Motor neuron (in vitro differentiated cells): ENCODE results near the gene PLA2G4B. TPM values are rescaled to one million over a fixed set of nuclear protein-coding genes. Genes with fewer than 3 reads are reported as not detected.
"Not testable (repeated sequence)": the region's sequence is repeated elsewhere in the genome, so short reads cannot be mapped to it uniquely, and the experiment has no call there.

Experiments
- ATAC-seq, 8 experiments: fragments of 200-7000 bp; cut with Tn5 transposase; replicated peaks in 6 of 8; 2 replicates each; pipeline ENCODE4 v1.8.0; 2021; ENCODE audit warnings: mild to moderate bottlenecking in 8 of 8, moderate library complexity in 8 of 8
- H3K27ac ChIP-seq, 2 donors: fragments of 250-450 bp; sonication (Bioruptor Pico); 2 replicates each; pipeline ENCODE4 v1.9.0; 2021; ENCODE audit warnings: antibody characterized with exemption in 2 of 2, mild to moderate bottlenecking in 2 of 2, moderate library complexity in 1 of 2
- H3K4me1 ChIP-seq, 2 donors: fragments of 250-450 bp; sonication (Bioruptor Pico); replicated peaks in 1 of 2; 2 replicates each; pipeline ENCODE4 v1.6.1; 2021; ENCODE audit warnings: antibody characterized with exemption in 2 of 2, mild to moderate bottlenecking in 2 of 2, moderate library complexity in 1 of 2
- H3K4me3 ChIP-seq, 5 donors: fragments of 250-450 bp; sonication (Bioruptor Pico); 2 replicates each; pipeline ENCODE4 v1.9.0; 2021; ENCODE audit warnings: antibody characterized with exemption in 5 of 5, mild to moderate bottlenecking in 5 of 5, moderate library complexity in 4 of 5
- WGBS, 10 experiments: fragments of 450-650 bp; shearing (Covaris generic); methylation state at CpG; one replicate each; pipeline ENCODE4 v1.0.0; 2022; 5-methylcytosine and 5-hydroxymethylcytosine counted together
- in situ Hi-C, 9 experiments: fragments of 400-800 bp; cut with MboI; loops; one replicate each; pipeline ENCODE4 v1.15.0; 2021; ENCODE audit warnings: low sequenced_read_pairs in 9 of 9, low pct_unique_long_range_greater_than_20kb in 2 of 9; ENCODE audit not compliant: unreplicated experiment in 9 of 9
- total RNA-seq, 8 experiments: library from RNA; unstranded; fragments of 300-600 nt; gene quantifications; 2 replicates each; pipeline versions ENCODE4 v1.2.3 to v1.2.4, GENCODE V29; 2022

PLA2G4B gene
- total RNA-seq, 8 experiments from 2014 or later, result 1.1 to 7.7 (median 3.6) TPM

DNA sequence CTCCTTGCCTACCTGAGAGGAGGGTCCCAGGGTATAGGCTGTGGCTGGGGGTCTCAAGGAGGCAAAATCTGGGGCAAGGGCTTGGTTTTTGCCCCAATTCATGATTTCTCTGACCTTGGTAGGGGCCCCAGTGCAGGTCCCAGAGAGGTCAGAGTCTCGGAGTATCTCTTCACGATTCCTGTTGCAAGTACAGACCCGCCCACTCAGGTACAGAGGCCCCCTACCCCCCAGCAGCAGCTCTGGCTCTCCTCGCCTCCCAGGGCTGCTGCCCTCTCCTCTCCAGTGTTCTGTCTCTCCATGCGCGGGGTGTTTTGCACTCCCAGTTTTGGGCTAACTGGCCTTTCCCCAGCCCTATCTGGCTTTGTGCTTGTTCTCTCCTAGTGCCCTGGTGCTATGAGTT lies 16.2 kb upstream of the PLA2G4B start:
- no peak overlapping the region for H3K27ac ChIP-seq
- no peak for ATAC-seq
- in situ Hi-C loops, result loop anchor here in 4 of 9 experiments (25.0 kb wide), 1 partner anchor 260 kb away; the partner anchor contains the start of gene TYRO3 (in 4 of the 4)
- H3K4me3 ChIP-seq, result no peak overlapping the region
- no peaks in the 10 kb centered on the region for H3K4me1 ChIP-seq
- 100% methylated on average over 1 to 4 of the region's 6 CpGs; no CpG with 5 or more reads in 7 of the 10 experiments for WGBS, 10 experiments

DNA sequence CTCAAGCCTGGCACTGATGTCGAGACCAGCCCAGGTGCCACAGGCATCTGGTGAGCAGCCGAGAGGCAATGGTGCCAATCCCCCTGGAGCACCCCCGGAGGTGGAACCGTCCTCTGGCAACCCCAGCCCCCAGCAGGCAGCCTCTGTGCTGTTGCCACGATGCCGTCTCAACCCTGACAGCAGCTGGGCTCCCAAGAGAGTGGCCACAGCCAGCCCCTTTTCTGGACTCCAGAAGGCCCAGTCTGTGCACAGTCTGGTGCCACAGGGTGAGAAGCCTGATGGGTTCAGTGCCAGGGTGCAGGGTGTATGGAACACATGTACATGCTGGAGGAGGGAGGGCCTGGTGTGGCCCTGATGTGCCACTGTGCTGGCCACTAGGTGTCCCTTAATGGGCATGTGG lies 15.7 kb upstream of the PLA2G4B start:
- ATAC-seq, result no peak
- WGBS, 10 experiments, result 60 to 80% methylated on average over 2 of the region's 6 CpGs; no CpG with 5 or more reads in 8 of the 10 experiments
- H3K4me3 ChIP-seq, result no peak overlapping the region
- in situ Hi-C loops, result loop anchor here in 4 of 9 experiments (25.0 kb wide), 1 partner anchor 261 kb away; the partner anchor contains the start of gene TYRO3 (in 4 of the 4)
- H3K4me1 ChIP-seq, result no peaks in the 10 kb centered on the region
- H3K27ac ChIP-seq, result no peak overlapping the region

DNA sequence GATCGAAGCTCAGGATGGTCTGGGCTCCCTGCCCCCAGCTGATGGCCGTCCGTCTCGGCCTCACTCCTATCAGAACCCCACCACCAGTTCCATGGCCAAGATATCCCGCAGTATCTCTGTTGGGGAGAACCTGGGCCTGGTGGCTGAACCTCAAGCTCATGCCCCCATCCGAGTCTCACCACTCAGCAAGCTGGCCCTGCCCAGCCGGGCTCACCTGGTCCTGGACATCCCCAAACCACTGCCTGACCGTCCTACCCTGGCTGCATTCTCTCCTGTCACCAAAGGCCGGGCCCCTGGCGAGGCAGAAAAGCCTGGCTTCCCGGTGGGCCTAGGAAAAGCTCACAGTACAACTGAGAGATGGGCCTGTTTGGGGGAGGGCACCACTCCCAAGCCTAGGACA lies 15.1 kb upstream of the PLA2G4B start:
- in situ Hi-C loops, result loop anchor here in 4 of 9 experiments (25.0 kb wide), 1 partner anchor 261 kb away; the partner anchor contains the start of gene TYRO3 (in 4 of the 4)
- H3K4me3 ChIP-seq, result no peak overlapping the region
- H3K4me1 ChIP-seq, result no peaks in the 10 kb centered on the region
- WGBS, 10 experiments, result 85 to 100% methylated on average over 1 to 9 of the region's 11 CpGs; no CpG with 5 or more reads in 8 of the 10 experiments
- ATAC-seq, result no peak
- no peak overlapping the region for H3K27ac ChIP-seq

DNA sequence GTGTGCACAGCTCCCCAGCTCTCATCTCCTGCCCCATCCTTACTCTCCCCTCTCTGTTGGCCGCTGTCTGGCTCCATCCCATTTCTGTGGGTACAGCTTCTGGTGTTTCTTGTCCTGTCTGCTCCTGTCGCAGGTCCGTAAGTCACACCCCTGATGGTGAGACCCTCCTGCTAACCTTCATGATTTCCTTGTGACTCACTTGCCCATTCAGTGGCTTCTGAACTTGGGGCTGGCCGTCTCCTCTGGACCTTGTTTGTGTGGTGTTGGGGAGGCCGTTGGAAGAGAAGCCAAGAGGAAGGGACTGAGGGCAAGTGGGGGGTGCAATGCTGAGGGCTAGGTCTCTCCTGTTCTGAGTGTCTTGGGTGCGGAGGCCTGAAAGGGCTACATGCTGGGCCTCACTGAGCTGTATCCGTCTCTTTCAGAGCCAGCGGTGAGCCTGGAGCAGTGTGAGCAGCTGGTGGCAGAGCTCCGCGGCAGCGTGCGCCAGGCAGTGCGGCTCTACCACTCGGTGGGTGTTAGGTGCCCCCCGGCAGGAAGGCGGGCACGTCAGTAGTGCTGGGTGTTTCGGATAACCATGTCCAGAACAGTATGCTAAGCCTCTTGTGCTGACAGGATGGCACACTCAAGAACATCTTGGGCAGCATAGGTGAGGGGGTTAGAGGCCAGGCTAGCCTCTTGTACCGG lies 14.4 kb upstream of the PLA2G4B start:
- WGBS, 10 experiments, result 88 to 100% (median 97%) methylated on average over 1 to 10 of the region's 19 CpGs; no CpG with 5 or more reads in 6 of the 10 experiments
- no peak overlapping the region for H3K4me3 ChIP-seq
- H3K4me1 ChIP-seq, result peaks cover 5 to 6% of the 10 kb centered on the region in 2 donors
- H3K27ac ChIP-seq, result no peak overlapping the region
- in situ Hi-C loops, result loop anchor here in 4 of 9 experiments (25.0 kb wide), 1 partner anchor 262 kb away; the partner anchor contains the start of gene TYRO3 (in 4 of the 4)
- ATAC-seq, result no peak

DNA sequence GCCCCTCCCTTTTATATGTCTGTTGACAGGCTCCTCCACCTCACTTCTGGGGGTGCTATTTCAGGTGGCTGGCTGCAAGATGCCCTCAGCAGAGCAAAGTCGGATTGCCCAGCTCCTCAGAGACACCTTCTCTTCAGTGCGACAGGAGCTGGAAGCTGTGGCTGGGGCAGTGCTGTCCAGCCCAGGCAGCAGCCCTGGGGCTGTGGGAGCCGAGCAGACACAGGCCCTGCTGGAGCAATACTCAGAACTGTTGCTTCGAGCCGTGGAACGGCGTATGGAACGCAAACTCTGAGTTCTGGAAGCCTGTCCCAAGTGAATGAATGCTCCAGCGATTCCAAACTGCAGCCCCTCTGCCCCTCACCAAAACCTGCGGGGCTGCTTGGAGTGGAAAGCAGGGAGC lies 13.5 kb upstream of the PLA2G4B start:
- no peak overlapping the region for H3K27ac ChIP-seq
- H3K4me3 ChIP-seq, result no peak overlapping the region
- H3K4me1 ChIP-seq, result peaks cover 7 to 10% of the 10 kb centered on the region in 2 donors
- 70 to 100% (median 88%) methylated on average over 1 to 8 of the region's 10 CpGs; no CpG with 5 or more reads in 3 of the 10 experiments for WGBS, 10 experiments
- no peak for ATAC-seq
- in situ Hi-C loops, result no loop called here

DNA sequence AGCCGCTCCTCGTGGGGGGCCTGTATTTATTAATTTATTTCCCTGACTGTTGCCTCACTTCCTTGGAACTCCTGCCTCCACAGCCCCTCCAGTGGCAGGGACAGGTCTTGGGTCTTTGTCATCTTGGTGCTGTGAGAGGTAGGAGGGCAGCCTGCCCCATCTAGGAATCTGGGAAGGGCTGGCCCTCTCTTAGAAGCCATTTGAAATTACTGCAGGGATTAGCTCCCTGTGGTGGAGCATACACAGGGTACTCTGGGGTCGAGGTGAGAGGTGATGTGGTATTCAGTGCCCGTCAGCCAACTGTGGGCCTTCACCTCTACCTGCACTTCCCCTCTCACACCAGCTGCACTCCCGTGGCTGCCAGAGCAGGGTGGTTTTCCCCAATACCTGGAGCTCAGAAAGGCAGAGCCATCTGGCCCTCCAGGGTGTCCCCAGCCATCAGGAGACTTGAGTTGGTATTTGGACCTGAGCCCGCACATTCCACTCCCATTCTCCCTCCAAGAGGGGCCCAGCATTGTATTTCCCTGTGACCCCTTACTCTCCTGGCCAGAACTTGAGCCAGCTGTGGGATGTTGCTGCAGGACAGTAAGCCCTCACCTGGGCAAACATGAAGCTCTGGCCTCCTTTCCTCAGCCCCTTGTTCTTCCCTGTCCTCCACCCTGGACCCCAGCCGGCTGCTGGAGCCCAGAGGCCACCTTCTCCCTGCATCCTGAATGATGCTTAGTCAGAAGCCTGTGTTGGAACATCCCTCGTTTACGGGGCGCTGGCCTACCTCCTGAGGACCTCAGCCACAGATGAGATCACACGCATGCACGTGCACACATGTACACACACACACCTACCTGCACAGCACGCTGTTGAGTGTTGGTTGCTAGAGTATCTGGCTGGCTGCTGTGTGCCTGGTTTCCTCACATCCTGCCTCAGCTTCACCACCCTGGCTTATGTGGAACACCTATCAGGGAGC lies 12.8 kb upstream of the PLA2G4B start:
- Histone ChIP-seq H3K27ac (no peak overlapping the region), H3K4me1 (peaks cover 7 to 10% of the 10 kb centered on the region in 2 donors), H3K4me3 (no peak overlapping the region)
- 60 to 88% (median 70%) methylated on average over 2 to 8 of the region's 13 CpGs; no CpG with 5 or more reads in 2 of the 10 experiments for WGBS, 10 experiments
- in situ Hi-C loops, result no loop called here
- ATAC-seq, result no peak

DNA sequence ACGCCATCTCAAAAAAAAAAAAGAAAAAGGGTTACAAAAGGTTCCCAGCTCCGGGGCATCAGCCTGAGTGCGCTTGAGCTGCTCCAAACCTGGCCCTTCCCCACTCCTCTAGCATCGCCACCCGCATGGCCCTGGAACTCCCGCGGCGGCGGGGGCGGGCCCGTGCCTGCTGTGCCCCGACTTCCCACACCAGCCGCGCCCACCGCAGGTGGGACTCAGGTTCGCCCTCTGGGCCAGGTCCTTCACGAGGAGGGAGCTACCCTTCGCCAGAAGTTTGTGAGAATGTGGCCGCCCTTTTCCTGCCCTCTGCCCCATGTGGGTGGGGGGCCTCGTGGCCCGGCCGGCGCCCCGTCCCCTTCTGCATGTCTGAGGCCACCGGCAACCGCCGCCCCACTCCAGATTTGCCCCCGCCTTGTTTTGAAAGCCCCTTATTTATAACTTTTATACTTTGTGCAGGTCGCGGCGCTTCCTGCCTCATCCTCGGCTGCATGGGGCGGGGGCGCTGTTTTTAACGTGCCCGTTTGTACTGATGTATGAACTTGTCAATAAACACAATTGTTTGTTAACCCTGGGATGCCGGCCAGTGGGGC lies 11.3 kb upstream of the PLA2G4B start:
- Histone ChIP-seq H3K4me3 (peak overlapping the region; percentile 56 to 99 (median 73)), H3K4me1 (peaks cover 7 to 10% of the 10 kb centered on the region in 2 donors), H3K27ac (no peak overlapping the region)
- in situ Hi-C loops, result no loop called here
- 0 to 20% (median 10%) methylated on average over 1 to 7 of the region's 37 CpGs; no CpG with 5 or more reads in 7 of the 10 experiments for WGBS, 10 experiments
- peak in 5 of 8 experiments; percentile 1 to 16 (median 3) for ATAC-seq

DNA sequence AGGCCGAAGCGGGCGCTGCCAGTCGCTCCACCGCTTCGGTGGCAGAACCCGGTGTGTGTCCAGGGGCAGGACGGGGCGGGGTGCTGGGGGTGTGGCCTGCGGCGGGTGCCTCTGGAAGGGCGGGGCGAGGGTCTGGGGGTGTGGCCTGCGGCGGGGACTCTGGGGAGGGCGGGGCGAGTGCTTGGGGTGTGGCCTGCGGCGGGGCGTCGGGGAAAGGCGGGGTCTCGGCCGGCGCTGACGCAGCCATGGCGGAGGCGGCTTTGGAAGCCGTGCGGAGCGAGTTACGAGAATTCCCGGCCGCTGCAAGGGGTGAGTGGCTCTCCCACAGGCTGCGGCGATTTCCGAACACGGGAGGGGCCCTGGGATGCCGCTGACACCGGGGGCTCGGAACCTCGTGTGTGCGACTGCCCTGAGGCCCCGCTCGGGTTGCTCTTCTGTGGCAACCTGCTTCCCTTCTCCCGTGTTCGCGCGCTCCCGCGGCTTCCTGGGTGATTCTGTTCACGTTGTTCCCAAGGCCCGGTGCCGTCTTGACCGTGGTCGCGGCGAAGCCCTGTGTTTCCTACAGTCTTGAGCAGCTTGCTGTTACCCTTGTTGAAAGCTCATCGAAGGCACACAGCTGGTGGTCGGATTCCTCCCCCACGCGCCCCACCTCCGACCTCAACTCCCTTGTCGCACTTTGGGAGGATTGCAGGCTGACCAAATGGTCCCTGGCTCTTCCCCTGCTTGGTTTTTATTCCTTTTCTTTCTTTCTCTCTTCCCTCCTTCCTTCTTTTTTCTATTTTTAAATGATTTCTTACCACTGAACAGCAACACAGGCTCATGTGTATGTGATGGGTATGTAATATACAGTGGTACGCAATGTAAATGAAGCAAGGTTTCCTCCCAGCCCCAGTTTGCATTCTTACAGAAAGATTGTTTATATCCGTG lies 10.5 kb upstream of the PLA2G4B start, which contains the start of gene JMJD7:
JMJD7 (plus strand) TSS at position 213 of the 927 bp plus-strand sequence; CDS start at position 246, 33 bp downstream.
- H3K4me1 ChIP-seq, result peaks cover 7 to 10% of the 10 kb centered on the region in 2 donors
- in situ Hi-C loops, result no loop called here
- peak; percentile 73 to 89 (median 86) for ATAC-seq
- peak within 1 kb of the TSS; percentile 56 to 99 (median 73) for H3K4me3 ChIP-seq
- 0 to 19% (median 0%) methylated on average over 1 to 5 of the region's 66 CpGs for WGBS, 10 experiments
- peak within 1 kb of the TSS; percentile 68 to 78 for H3K27ac ChIP-seq

DNA sequence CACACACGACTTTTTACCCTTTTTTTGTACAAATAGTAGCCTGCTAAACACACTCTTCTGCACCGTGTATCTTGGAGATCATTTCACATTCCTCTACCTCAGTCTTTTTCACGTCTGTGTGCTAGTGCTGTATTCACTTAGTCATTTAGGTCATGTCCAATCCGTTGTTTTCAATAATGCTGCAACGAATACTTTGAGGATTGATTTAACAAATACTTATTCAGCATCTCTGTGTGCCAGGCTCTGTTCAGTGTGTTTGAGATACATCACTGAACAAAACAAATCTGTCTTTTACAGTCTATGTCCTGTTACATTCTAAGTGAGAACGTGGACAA lies 9.9 kb upstream of the PLA2G4B start:
- Histone ChIP-seq H3K27ac (no peak overlapping the region), H3K4me1 (peaks cover 7 to 10% of the 10 kb centered on the region in 2 donors), H3K4me3 (peak overlapping the region; percentile 56 to 99 (median 73))
- in situ Hi-C loops, result no loop called here
- 0 to 17% (median 8%) methylated on average over 3 to 6 of the region's 6 CpGs; no CpG with 5 or more reads in 1 of the 10 experiments for WGBS, 10 experiments
- peak in 1 of 8 experiments; percentile 2 for ATAC-seq

DNA sequence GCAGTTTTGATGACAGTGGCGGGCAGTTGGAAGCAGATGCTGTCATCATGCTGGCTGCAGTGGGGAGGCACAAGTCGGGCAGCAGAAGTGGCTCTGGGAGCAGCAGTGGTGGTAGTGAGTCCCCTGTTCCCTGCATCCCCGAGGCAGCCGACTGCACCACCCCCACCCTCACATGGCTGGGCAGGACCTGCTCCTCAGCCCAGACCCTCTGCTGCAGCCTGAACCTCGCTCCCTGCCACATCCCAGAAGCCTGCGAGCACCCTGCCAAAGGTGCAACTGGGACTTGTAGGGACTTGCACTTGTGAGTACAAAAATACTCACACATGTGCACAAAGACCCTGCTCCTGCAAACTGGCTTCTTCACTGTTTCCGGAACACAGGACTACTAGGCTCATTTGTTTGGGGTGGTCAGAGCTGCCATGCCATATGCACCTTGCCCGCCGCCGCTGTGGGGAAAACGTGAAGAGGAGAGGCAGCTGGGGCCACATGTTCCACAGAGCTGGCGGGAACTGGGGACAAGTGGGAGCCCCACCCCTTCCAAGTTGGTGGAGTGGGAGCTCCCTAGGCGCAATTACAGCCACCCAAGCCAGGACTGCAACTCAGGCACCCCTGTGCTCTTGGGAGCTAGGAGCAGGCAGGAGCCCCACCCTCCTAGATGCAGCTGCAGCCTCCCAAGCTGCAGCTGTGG lies 8.5 kb upstream of the PLA2G4B start:
- in situ Hi-C loops, result no loop called here
- Histone ChIP-seq H3K4me3 (no peak overlapping the region), H3K4me1 (peaks cover 7 to 10% of the 10 kb centered on the region in 2 donors), H3K27ac (no peak overlapping the region)
- no peak for ATAC-seq
- 80 to 100% (median 95%) methylated on average over 1 to 3 of the region's 13 CpGs; no CpG with 5 or more reads in 6 of the 10 experiments for WGBS, 10 experiments

DNA sequence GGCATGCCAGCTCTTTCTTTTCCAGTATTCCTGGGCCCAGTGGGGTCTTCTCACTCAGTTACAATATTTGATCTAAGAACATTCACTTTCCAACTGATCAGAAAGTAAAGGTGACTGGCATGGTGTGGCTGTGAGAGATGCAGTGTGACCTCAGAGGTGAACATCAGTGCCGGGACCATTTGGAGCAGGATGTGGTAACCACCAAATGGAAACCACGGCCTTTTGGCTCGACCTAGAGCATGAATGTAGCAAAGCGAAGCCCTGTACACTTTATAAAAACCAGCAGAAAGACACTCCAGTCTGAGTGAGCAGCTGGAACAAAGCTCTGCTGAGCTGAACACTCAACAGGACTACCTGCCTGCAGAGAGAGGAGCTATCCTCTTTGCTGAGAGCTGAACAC lies 7.4 kb upstream of the PLA2G4B start:
- in situ Hi-C loops, ATAC-seq, H3K4me3 ChIP-seq, H3K27ac ChIP-seq: not testable (repeated sequence)
- WGBS, 10 experiments, result 83 to 100% (median 100%) methylated on average over 1 to 4 of the region's 4 CpGs; no CpG with 5 or more reads in 7 of the 10 experiments
- H3K4me1 ChIP-seq, result peaks cover 7 to 10% of the 10 kb centered on the region in 2 donors
